ENCODE data around the gene SLC35E2B.
"Not testable (repeated sequence)": the region's sequence is repeated elsewhere in the genome, so short reads cannot be mapped to it uniquely, and the experiment has no call there.

Gene SLC35E2B

DNA sequence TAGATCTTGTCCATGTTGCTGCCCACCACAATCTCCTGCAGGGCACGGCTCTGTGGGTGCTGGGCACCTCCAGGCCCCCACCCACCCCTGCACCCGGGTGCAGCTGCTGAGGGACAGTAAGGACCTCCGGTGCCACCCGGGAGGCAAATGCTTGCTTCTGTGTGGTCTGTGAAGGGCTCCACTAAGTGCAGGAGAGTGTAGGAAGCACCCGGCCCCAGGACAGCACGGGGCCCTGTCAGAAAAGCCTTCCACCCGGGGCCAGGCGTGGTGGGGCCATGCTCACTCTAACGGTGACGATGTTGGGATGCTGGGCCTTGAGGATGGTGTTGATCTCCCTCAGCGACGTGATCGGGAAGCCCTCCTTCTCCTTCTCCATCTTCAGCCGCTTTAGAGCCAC, 55.1 kb downstream of the SLC35E2B start:
- not testable (repeated sequence) for DNase-seq

DNA sequence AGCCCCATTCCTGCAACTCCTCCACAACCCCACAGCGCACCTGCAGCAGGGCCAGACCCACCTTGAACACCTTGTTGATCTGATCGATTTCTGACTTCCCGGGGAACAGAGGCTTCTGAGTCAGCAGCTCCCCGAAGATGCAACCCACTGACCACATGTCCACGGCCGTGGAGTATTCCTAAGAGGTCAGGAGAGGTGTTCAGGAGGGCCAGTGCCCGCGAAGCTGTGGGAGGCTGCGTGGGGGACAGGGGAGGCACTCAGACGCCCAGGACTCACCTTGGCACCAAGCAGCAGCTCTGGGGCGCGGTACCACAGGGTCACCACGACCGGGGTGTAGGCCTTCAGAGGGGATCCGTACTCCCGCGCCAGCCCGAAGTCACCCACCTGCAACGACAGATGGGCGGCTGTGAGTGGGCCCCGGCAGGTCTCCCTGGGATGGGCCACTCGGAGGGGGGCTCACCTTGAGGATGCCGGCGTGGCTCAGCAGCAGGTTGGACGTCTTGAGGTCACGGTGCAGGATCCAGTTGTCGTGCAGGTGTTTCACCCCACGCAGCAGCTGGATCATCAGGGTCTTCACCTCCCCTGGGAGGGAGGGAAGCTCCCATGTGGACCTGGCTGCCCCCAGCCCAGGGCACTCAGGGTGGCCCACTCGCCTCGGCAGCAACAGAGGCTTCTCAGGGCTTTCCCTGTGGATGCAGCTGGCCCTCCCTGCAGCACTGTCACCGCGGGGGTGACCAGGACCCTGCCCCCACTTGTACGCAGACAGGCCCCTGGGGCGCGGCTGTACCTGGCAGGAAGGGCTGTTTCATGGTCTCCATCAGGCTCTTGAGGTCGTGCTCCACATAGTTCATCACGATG, 55.7 kb downstream of the SLC35E2B start:
- DNase-seq = not testable (repeated sequence)

DNA sequence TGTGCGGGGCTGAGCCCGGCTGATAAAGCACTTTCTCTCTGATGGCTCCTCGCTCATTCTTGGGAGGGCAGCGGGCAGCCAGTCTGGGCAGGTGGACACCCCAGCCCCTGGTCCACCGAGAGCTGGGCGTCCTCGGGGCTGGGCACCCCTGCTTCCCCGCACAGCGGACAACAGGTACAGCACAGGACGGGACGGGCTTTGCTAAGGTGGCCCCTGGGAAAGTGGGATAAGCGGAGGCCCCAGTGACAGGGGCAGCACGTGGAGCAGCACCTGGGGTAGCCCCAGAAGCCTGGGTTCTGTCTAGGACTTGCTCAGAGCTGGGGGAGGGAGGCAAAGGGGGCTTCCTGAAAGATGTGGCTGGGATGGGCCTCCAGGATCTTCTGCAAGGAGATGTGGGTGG, 58.0 kb downstream of the SLC35E2B start:
- DNase-seq = not testable (repeated sequence)

DNA sequence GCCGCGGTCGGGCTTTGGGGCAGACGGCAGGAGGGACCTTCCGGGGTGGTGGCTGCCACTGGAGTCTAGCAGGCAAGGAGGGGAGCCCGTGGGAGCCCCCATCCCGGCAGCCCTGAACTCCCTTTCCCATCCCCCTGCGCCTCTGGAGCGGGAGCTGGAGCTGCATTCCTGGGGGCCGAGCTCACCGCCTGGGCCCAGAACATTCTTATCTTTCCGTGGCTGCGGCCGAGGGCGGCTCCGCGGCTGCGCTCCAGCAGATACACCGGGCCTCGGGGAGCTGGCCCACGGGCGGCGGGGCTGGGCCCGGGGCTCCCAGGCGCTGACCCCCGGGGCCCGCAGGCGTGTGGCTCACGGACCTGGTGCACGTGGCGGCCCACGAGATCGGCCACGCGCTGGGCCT, 59.2 kb downstream of the SLC35E2B start:
- DNase-seq = not testable (repeated sequence)

DNA sequence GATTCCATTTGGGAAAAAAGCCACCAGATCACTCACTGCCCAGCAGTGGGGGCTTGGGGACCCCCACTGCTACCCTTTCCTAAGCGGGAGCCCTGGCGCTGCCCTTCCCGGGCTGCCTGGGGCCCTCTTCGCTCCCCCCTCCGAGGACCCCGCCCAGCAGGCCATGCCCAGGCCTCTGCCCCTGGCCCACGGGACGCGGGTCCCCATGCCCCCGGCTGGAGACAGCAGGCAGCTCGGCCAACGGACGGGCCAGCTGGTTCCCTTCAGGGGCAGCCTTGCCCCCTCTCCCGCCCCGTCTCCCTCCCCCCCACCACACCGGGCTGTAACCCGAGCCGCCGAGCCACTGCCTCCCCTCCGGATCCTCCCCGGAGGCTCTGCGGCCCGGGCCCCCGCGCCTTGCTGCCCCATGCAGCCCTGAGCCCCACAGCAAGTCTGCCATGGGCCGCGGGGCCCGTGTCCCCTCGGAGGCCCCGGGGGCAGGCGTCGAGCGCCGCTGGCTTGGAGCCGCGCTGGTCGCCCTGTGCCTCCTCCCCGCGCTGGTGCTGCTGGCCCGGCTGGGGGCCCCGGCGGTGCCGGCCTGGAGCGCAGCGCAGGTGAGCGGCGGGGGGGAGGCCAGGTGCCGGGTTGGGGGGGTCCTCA, 60.7 kb downstream of the SLC35E2B start, which contains the start of gene MMP23B:
Gene MMP23B, plus strand, starts transcription at position 392 of the 639 bp plus-strand sequence. Its CDS starts 46 bp downstream, at position 438.
- DNase-seq = no peak

DNA sequence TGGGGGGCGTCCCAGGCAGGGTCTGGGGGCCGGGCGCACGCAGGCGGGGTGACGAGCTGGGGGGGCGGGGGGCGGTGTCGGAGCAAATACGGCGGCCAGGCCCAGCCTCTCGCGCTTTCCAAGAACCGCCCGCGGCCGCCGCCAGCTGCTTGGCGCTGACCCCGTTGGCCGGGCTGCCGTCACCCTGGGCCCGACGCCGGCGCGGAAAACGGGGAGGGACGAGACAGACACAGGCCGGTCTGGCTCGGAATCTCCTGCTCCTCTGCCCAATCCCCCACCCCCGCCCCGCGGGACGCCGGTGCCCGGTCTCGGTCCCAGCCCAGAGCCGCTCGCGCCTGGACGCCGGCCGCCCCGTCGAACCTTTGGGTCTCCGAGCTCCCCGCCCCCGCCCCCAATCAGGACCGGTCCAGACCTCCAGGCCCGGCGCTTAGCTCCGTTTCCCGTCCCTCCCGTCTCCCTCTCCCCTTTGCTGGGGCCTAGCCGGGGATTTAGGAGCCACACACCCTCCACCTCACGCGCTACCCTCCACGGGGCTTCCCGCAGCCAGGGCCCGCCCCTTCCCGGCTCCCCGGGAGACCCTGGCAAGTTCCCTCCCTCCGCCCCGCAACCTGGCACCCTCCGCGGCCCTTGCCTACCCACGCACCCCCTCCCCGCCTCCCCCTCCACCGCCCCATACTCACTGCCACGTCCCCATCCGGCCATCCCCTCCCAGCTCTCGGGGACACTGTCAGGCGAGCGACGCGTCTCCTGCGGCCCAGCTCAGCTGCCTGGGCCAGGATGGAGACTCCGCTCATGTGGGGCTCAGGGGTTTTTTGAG, 61.4 kb downstream of the SLC35E2B start:
- DNase-seq = peak in 1 of 6 experiments; percentile 39

DNA sequence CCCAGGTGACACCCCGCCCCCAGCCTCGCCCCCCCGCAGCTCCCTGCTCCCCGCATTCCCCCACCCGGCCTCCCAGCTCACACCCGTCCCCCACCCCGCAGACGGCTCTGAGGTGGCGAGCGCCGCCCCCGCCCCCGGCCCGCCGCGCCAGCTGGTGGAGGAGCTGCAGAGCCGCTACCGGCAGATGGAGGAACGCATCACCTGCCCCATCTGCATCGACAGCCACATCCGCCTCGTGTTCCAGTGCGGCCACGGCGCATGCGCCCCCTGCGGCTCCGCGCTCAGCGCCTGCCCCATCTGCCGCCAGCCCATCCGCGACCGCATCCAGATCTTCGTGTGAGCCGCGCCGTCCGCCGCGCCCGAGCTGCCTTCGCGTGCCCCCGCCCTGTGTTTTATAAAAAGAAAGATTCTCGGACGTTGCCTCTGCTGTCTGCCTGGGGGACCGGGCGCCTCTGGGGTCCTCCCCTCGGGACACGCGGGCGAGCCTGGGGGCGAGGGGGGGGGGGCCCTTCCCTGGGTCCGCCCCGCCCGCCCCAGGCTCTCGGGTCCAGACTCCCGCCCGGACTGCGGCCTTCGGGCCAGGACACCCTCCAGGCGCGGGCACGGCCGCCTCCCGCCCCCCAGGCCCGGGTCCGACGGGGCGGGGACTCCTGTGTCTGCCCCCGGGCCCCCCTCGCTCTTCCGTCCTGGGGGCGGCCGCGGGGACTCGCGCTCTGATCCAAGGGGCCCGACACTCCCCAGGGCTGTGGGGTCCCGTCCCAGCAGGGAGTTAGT, 62.2 kb downstream of the SLC35E2B start:
- peak; percentile 85 to 95 (median 92) for DNase-seq

DNA sequence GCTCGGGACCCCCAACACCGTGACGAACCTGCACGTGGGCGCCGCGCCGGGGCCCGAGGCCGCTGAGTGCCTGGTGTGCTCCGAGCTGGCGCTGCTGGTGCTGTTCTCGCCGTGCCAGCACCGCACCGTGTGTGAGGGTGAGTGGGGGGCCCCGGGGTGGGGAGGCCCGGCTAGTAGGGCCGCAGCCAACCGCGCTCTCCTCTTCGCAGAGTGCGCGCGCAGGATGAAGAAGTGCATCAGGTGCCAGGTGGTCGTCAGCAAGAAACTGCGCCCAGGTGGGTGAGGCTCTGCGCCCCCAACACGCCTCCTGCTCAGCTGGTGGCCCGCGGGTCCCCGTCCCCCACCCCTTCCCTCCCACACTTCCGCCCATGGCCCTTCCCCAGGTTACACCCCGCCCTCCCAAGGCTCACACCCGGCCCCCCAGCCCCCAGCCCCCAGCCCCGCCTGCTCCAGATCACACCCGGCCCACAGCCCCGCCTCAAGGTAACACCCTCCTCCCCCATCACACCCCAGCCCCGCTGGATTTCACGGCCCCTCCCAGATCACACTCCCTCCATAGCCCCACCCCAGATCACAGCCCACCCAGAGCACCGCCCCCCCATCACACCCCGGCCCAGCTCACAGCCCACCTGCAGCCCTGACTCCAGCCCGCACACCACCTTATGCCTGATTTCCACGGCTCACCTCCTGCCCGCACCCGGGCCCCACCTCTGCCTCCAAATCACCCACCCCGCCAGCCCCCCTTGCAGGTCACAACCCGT, 63.0 kb downstream of the SLC35E2B start:
- peak; percentile 72 to 85 (median 82) for DNase-seq

DNA sequence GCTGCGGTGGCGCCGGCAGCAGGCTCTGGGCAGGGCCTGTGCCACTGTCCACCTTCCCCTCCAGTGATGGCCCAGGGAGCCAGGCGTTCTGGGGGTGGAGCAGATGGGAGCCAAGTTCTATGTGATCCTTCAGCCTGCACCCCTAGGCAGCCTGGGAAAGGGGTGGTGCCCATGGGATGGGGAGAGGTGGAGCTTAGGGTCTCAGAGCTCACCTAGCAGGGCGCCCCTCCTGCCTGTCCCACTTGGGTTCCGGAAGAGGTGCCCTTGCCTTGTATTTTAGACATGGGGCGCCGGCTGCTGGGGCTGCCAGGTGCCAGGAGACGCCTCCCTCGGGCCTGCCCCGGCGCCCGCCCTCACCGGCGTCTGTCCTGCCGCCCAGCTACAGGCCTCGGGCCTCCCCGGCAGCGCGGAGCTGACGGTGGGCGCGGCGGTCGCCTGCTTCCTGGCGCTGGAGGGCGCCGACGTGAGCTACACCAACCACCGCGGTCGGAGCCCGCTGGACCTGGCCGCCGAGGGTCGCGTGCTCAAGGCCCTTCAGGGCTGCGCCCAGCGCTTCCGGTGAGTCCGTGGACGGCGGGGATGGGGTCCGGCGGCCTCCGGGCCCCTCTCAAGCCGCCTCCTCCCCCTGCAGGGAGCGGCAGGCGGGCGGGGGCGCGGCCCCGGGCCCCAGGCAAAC, 63.7 kb downstream of the SLC35E2B start:
- DNase-seq = peak in 5 of 6 experiments; percentile 32 to 49 (median 43)

DNA sequence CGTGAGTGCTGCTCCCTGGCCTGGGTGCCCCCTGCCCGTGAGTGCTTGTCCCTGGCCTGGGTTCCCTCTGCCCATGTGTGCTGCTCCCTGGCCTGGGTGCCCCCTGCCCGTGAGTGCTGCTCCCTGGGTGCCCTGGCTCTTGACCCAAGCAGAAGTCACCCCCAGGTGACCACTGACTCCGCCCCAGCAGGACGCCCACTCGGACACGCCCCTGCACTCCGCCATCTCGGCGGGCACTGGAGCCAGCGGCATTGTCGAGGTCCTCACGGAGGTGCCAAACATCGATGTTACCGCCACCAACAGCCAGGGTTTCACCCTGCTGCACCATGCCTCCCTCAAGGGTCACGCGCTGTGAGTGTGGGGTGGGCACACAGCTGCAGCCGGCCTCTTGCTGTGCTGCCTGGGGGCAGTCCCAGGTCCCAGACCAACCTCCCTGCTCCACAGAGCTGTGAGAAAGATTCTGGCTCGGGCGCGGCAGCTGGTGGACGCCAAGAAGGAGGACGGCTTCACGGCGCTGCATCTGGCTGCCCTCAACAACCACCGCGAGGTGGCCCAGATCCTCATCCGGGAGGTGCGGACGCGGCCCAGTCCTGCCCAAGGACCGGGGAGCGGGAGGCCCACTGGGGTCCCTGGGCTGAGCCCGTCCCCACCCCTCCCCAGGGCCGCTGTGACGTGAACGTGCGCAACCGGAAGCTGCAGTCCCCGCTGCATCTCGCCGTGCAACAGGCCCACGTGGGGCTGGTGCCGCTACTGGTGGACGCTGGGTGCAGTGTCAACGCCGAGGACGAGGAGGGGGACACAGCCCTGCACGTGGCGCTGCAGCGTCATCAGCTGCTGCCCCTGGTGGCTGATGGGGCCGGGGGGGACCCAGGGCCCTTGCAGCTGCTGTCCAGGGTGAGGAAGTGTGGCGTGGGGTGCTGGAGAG, 64.5 kb downstream of the SLC35E2B start:
- no peak for DNase-seq

DNA sequence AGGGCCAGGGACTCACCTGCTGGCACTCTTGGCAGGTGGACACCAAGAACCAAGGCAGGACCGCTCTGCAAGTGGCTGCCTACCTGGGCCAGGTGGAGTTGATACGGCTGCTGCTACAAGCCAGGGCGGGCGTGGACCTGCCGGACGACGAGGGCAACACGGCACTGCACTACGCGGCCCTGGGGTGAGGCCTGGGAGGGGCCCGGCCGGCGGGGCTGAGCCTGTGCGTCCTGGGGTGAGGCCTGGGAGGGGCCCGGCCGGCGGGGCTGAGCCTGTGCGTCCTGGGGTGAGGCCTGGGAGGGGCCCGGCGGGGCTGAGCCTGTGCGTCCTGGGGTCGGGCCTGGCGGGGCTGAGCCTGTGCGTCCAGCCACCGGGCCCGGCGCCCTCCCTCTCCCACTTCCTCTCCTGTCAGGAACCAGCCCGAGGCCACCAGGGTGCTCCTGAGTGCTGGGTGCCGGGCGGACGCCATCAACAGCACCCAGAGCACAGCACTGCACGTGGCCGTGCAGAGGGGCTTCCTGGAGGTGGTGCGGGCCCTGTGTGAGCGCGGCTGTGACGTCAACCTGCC, 65.2 kb downstream of the SLC35E2B start:
- no peak for DNase-seq

DNA sequence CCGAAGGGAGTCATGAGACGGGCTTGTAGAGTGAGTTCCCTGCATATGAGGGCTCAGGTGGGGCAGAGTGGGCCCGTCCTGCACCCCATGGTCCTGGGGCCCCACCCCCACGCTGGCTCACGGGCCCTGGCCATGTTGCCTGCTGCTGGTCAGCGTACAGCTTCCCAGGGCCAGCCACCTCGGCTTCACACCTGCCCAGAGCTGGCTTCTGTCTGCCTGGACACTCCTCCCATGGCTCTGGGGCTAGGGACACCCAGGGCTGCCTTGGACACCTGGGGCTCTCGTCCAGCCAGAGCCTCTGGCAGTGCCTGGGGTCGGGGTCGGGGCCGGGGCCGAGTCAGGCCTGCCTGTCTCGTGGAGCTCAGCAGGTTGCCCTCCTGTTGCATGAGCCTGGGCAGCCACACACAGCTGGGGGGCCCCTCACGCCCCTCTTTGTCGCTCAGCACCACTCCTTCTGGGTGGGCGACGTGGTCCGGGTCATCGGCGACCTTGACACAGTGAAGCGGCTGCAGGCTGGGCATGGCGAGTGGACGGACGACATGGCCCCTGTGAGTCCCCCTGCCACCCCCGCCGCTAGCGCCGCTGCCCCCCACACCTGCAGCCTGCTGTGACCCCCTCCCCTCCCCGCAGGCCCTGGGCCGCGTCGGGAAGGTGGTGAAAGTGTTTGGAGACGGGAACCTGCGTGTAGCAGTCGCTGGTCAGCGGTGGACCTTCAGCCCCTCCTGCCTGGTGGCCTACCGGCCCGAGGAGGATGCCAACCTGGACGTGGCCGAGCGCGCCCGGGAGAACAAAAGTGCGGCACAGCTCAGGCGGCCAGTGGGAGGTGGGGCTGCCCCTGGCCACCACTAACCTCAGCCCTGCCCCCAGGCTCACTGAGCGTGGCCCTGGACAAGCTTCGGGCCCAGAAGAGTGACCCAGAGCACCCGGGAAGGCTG, 66.1 kb downstream of the SLC35E2B start:
- DNase-seq = no peak

DNA sequence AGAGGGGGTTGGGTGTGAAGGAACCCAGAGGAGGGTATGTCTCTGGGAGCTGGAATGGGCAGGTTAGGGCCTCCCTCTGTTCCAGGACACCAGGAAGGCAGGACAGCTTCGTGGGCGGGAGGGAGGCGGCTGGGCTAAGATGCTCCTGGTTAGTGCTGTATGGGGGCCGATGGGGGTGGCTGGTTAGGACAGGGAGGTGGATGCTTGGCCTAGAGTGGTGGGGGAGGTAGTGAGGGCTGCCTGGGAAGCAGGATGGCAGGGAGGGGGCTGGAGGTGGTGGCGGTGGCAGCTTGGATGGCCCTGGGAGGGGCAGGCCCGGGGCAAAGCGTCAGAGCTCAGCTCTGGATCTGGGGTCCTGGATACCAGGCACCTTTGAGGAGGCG, 66.8 kb downstream of the SLC35E2B start:
- no peak for DNase-seq

DNA sequence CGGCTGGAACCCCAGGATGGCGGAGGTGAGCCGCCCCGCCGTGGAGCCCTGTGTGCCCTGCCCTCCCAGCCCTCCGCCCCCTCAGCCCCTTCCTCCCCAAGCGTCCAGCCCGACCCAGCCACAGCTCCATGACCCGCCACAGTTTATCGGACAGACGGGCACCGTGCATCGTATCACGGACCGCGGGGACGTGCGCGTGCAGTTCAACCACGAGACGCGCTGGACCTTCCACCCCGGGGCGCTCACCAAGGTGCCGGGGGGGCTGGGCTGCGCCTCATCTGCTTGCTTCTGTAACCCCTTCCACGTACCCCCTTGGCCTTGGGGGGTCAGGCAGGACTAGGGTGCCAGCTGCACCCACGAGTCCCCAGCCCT, 67.2 kb downstream of the SLC35E2B start:
- no peak for DNase-seq

DNA sequence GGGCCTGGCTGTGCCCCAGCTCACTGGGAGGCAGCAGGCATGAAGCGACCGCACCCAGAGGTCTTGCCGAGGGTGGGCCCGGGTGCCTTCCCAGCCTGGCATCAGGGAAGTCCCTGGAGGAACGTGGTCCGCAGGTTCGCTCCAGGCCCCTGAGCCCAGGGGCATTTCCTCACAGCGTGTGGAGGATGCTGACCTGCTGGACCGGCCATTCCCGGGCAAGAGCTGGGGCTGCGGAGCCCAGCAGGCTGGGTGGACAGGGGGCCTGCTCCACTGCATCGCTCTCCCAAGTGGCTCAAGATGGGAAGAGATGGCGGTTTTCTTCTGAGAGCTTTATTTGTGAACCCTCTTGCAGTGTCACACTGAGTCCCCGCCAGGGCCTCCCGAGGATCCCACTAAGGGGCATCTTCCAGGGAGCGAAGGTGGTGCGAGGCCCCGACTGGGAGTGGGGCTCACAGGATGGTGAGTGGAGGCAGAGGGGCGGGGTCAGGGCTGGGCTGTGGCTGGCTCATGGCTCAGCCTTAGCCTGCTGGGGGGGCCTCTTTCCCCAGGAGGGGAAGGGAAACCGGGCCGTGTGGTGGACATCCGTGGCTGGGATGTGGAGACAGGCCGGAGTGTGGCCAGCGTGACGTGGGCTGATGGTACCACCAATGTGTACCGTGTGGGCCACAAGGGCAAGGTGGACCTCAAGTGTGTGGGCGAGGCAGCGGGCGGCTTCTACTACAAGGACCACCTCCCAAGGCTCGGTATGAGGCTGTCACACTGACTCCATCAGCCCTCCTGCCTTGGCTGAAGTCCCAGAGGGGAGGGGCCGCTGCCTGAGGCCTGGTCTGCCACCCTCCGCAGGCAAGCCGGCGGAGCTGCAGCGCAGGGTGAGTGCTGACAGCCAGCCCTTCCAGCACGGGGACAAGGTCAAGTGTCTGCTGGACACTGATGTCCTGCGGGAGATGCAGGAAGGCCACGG, 67.9 kb downstream of the SLC35E2B start:
- DNase-seq = no peak

DNA sequence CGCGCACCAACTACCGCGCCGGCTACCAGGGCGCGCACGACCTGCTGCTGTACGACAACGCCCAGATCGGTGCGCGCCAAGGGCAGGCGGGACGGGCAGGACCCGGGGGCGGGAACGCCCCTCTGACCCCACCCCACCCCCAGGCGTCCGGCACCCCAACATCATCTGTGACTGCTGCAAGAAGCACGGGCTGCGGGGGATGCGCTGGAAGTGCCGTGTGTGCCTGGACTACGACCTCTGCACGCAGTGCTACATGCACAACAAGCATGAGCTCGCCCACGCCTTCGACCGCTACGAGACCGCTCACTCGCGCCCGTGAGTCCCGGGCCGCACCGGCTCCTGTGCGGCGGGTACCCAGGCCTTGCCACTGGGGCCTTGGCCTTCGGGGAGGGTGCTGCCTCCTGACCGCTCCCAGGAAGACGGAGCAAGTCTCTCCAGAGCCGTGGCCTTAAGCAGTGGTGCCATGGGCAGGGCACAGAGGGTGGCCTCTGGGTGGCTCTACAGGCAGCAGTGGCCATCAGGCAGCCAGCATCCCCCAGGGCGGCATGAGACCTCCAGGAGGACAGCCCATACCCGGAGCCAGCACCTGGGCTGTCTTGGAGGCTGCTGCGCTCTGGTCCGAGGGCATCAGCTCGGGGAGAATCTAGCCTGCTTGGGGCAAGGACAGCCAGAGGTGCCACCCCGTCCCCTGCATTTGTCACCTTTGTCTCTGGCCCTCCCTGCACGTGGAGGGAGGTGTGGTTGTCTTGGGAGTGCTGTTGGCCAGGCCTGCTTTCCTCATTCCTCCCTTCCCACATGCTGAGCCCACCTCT, 68.8 kb downstream of the SLC35E2B start:
- DNase-seq = no peak

Measured in stimulated activated naive CD4-positive, alpha-beta T cell (primary cell).